K562 (cell line): Measurements from ENCODE around the gene CD69. TPM values are rescaled to one million over a fixed set of nuclear protein-coding genes. Genes with fewer than 3 reads are reported as not detected.
A peak's percentile ranks its signal among the peaks of the same experiment; 100 is the strongest.

Experiments
- ATAC-seq: fragments of 200-7000 bp; cut with Tn5 transposase; 3 replicates; pipeline ENCODE4 v1.9.1; 2020; ENCODE audit warnings: moderate library complexity
- BruUV-seq: library from RNA; stranded (reverse); fragments of 400-500 nt; replicated peaks from 2 replicates; lab custom pipeline; 2021; lab: Mats Ljungman, UMichigan
- CTCF ChIA-PET: fragments of 300-600 bp; formaldehyde crosslinking; extraction: SDS; loops from one replicate; lab custom pipeline; 2021; ENCODE audit warnings: low intra/inter-chr PET ratio; lab: Yijun Ruan, JAX
- POLR2A ChIA-PET: fragments of 300-600, 350-650 bp; sonication (Branson Sonifier 250); formaldehyde crosslinking; extraction: SDS; loops from one replicate; lab custom pipeline; 2021; ENCODE audit warnings: antibody characterized with exemption, inconsistent platforms; lab: Yijun Ruan, JAX
- DNase-seq, 4 experiments: peaks; one replicate each; pipeline versions ENCODE4 v3.0.0 to v3.0.0-alpha.2; 2011 to 2018; ENCODE audit warnings: low spot score in 3 of 4, mixed read lengths in 3 of 4; ENCODE audit errors: extremely low read depth in 1 of 4
- FAIRE-seq: peaks from 2 replicates; lab custom pipeline; 2011; peaks lifted over from hg19 to GRCh38; lab: Jason Lieb, UNC
- H2AFZ ChIP-seq: 2 replicates; pipeline ENCODE4 v1.6.0; 2011; ENCODE audit warnings: low read depth, low read length, control low read depth, inconsistent platforms
- H3K27ac ChIP-seq: fragments of 200-600 bp; 3 replicates; pipeline ENCODE4 v1.8.0; 2011; ENCODE audit warnings: low read depth, mild to moderate bottlenecking, control low read depth, inconsistent platforms, low read length, moderate library complexity, mixed read lengths; ENCODE audit errors: extremely low read depth
- H3K27me3 ChIP-seq, 2 experiments: fragments of 300-600 bp in 1 of 2; 2 replicates in 1 of 2; 3 replicates in 1 of 2; pipeline versions ENCODE4 v1.6.0 to v1.8.0; 2011; ENCODE audit warnings: inconsistent platforms in 2 of 2, low read length in 2 of 2, mild to moderate bottlenecking in 1 of 2, mixed read lengths in 1 of 2, moderate library complexity in 1 of 2; ENCODE audit not compliant: control insufficient read depth in 2 of 2, insufficient read depth in 2 of 2
- H3K36me3 ChIP-seq: fragments of 300-600 bp; 3 replicates; pipeline ENCODE4 v1.8.0; 2011; ENCODE audit warnings: mild to moderate bottlenecking, low read length, inconsistent platforms; ENCODE audit not compliant: control insufficient read depth, insufficient read depth
- H3K4me1 ChIP-seq, 2 experiments: fragments of 200-600 bp in 1 of 2; replicated peaks in 1 of 2; 2 replicates in 1 of 2; 3 replicates in 1 of 2; pipeline versions ENCODE4 v1.5.1 to v1.8.0; 2011; ENCODE audit warnings: inconsistent platforms in 2 of 2, low read length in 2 of 2, mild to moderate bottlenecking in 1 of 2, mixed read lengths in 1 of 2, moderate library complexity in 1 of 2; ENCODE audit not compliant: control insufficient read depth in 2 of 2, insufficient read depth in 2 of 2
- H3K4me2 ChIP-seq: 2 replicates; pipeline ENCODE4 v1.6.1; 2011; ENCODE audit warnings: low read length, control low read depth, inconsistent platforms, mixed read lengths; ENCODE audit not compliant: insufficient read depth
- H3K4me3 ChIP-seq: fragments of 200-600 bp; sonication (generic), shearing (Covaris generic); 2 replicates; pipeline ENCODE4 v1.5.1; 2016; ENCODE audit warnings: control low read depth, inconsistent platforms
- H3K79me2 ChIP-seq: fragments of 200-600 bp; 3 replicates; pipeline ENCODE4 v1.8.0; 2011; ENCODE audit warnings: low read length, inconsistent platforms; ENCODE audit not compliant: control insufficient read depth, insufficient read depth
- H3K9ac ChIP-seq, 2 experiments: 2 replicates each; pipeline versions ENCODE4 v1.6.0 to v1.6.1; 2011; ENCODE audit warnings: low read depth in 2 of 2, low read length in 2 of 2, control low read depth in 1 of 2, inconsistent platforms in 1 of 2, mild to moderate bottlenecking in 1 of 2, mixed read lengths in 1 of 2; ENCODE audit not compliant: insufficient read depth in 1 of 2
- H3K9me1 ChIP-seq: one replicate; pipeline ENCODE4 v1.6.0; 2011; ENCODE audit warnings: inconsistent platforms, mild to moderate bottlenecking, low read length, moderate library complexity; ENCODE audit not compliant: control insufficient read depth, insufficient read depth
- H3K9me3 ChIP-seq: replicated peaks from 2 replicates; pipeline ENCODE4 v1.5.1; 2011; ENCODE audit warnings: low read depth, low read length, inconsistent platforms; ENCODE audit not compliant: control insufficient read depth, insufficient read depth
- H4K20me1 ChIP-seq: replicated peaks from 2 replicates; pipeline ENCODE4 v1.6.1; 2011; ENCODE audit warnings: low read length, inconsistent platforms, mixed read lengths; ENCODE audit not compliant: control insufficient read depth, insufficient read depth
- ARID2 ChIP-seq: fragments of 450-650 bp; IDR thresholded peaks from 2 replicates; pipeline ENCODE4 v1.6.1; 2017; ENCODE audit warnings: antibody characterized with exemption, mild to moderate bottlenecking
- E2F3 ChIP-seq: fragments of 250-450 bp; sonication (Bioruptor Pico); IDR thresholded peaks from 2 replicates; pipeline ENCODE4 v1.4.0; 2020; ENCODE audit warnings: mild to moderate bottlenecking
- L3MBTL2 ChIP-seq: fragments of 450-650 bp; IDR thresholded peaks from 2 replicates; pipeline ENCODE4 v1.6.1; 2016; ENCODE audit warnings: mild to moderate bottlenecking, moderate library complexity
- MEIS2 ChIP-seq: fragments of 450-650 bp; IDR thresholded peaks from 2 replicates; pipeline ENCODE4 v1.6.1; 2014; ENCODE audit warnings: mild to moderate bottlenecking; ENCODE audit not compliant: partially characterized antibody
- TFAM ChIP-seq: fragments of 250-450 bp; sonication (Bioruptor Pico); conservative IDR thresholded peaks from 2 replicates; pipeline ENCODE4 v1.5.0; 2021; ENCODE audit warnings: mild to moderate bottlenecking, moderate library complexity
- ZNF609 ChIP-seq: sonication (generic); formaldehyde crosslinking; IDR thresholded peaks from 2 replicates; pipeline ENCODE4 v1.8.1; 2023; ENCODE audit warnings: missing genetic modification reagents, mild to moderate bottlenecking, borderline replicate concordance
- ZNF717 ChIP-seq: fragments of 250-450 bp; sonication (Bioruptor Pico); IDR thresholded peaks from 2 replicates; pipeline ENCODE4 v1.5.0; 2021
- WGBS: fragments of 100-300 bp; shearing (Covaris generic); methylation state at CpG from one replicate; pipeline ENCODE4 v1.1.6; 2016; ENCODE audit warnings: low coverage, mixed read lengths; ENCODE audit not compliant: insufficient coverage; ENCODE audit errors: missing lambda C conversion rate; 5-methylcytosine and 5-hydroxymethylcytosine counted together
- in situ Hi-C: fragments of 300-500 bp; cut with MboI; formaldehyde crosslinking; loops from 4 replicates; pipeline ENCODE4 v1.15.0; 2018; ENCODE audit warnings: inconsistent platforms, mixed read lengths
- intact Hi-C: fragments of 100-400 bp; cut with micrococcal nuclease; formaldehyde crosslinking; loops from 2 replicates; pipeline ENCODE4 v1.14.2; 2022
- polyA plus RNA-seq, 8 experiments: library from polyadenylated mRNA; depleted of rRNA in 4 of 8; stranded (reverse) in 5 of 8; unstranded in 3 of 8; fragments of >200 nt; fragmentation: Nextera tagmentation in 2 of 8; fragmentation: Illumina TruSeq in 1 of 8; extraction: Ambion mirVana in 2 of 8; extraction: Trizol in 1 of 8; gene quantifications; 2 replicates each; pipeline versions ENCODE4 v1.2.1 to v1.2.3, GENCODE V29; 2011 to 2014; ENCODE audit warnings: inconsistent platforms in 1 of 8, missing spikeins in 1 of 8
- total RNA-seq, 7 experiments: library from RNA; depleted of rRNA in 6 of 7; stranded (reverse); fragments of >200 nt in 6 of 7; fragmentation: Illumina TruSeq in 2 of 7; extraction: Trizol in 2 of 7; gene quantifications; 2 replicates each; pipeline versions ENCODE4 v1.2.1 to v1.2.3, GENCODE V29; 2011 to 2021; ENCODE audit warnings: low replicate concordance in 1 of 7
- TF ChIP-seq, protein P1 (sequence below): sonication (generic); formaldehyde crosslinking; IDR thresholded peaks from 2 replicates; pipeline ENCODE4 v1.8.0; 2022; ENCODE audit warnings: mild to moderate bottlenecking, missing genetic modification reagents
- TF ChIP-seq, protein P2 (sequence below), 2 experiments: fragments of 450-650 bp in 1 of 2; IDR thresholded peaks; 2 replicates each; pipeline ENCODE4 v1.6.1; 2011 to 2017; ENCODE audit warnings: low read depth in 2 of 2, antibody characterized with exemption in 1 of 2, borderline replicate concordance in 1 of 2, low read length in 1 of 2, mild to moderate bottlenecking in 1 of 2, mixed read lengths in 1 of 2; ENCODE audit not compliant: control insufficient read depth in 1 of 2
- TF ChIP-seq, protein P3 (sequence below): fragments of 450-650 bp; IDR thresholded peaks from 2 replicates; pipeline ENCODE4 v1.6.1; 2017; ENCODE audit warnings: mild to moderate bottlenecking, moderate library complexity

CD69 gene
- total and polyA plus RNA-seq, 9 of the 15 experiments (the other 6 are each of a cell fraction or from before 2014, with no cell fraction given) = 11.7 to 243 (median 54.4) TPM

- FAIRE-seq (peak; percentile 32), ATAC-seq (peak; percentile 55), DNase-seq (no peak)
- no peaks in the 10 kb centered on the region; the same call in 2 of the 3 replicates for H3K79me2 ChIP-seq
- peak overlapping the region; percentile 69 for H3K27ac ChIP-seq
- H2AFZ ChIP-seq = peak overlapping the region; percentile 96
- H4K20me1 ChIP-seq = no peaks in the 10 kb centered on the region
- WGBS = 29% methylated on average over 2 of the region's 5 CpGs
- H3K9me1 ChIP-seq = peaks cover 2% of the 10 kb centered on the region
- BruUV-seq = no TSS peak
- peaks cover 9 to 12% of the 10 kb centered on the region in 2 experiments for H3K4me1 ChIP-seq
- no peaks in the 10 kb centered on the region; the same call in 1 of the 2 replicates for H3K9me3 ChIP-seq
- H3K4me3 ChIP-seq = no peak overlapping the region
- ChIA-PET POLR2A (no interaction called here), CTCF (interaction anchor here (1.1 kb wide), 1 partner anchor 9 kb away, joined by 3 read pairs; no protein-coding TSS in a partner anchor)
- no peaks in the 10 kb centered on the region for H3K36me3 ChIP-seq
- H3K4me2 ChIP-seq = peak overlapping the region; percentile 73
- H3K27me3 ChIP-seq = no peaks in the 10 kb centered on the region
- in situ Hi-C loops = loop anchor here (5.0 to 10.0 kb wide), 2 partner anchors 182 to 265 kb away; no protein-coding TSS in a partner anchor
- H3K9ac ChIP-seq = peak overlapping the region; percentile 51 to 84; a peak in 3 of 4 replicates
- intact Hi-C loops = loop anchor here (5.0 to 10.0 kb wide), 2 partner anchors 95 to 262 kb away; no protein-coding TSS in a partner anchor
- TF ChIP-seq ZNF609 = no peak
- TF ChIP-seq, protein P1, sequence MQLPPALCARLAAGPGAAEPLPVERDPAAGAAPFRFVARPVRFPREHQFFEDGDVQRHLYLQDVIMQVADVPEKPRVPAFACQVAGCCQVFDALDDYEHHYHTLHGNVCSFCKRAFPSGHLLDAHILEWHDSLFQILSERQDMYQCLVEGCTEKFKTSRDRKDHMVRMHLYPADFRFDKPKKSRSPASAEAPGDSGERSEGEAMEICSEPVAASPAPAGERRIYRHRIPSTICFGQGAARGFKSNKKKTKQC (CRISPR knock-in tag) = no peak
- TF ChIP-seq TFAM (CRISPR knock-in tag) = no peak
- no peak for TF ChIP-seq MEIS2
- no peak for TF ChIP-seq E2F3
- TF ChIP-seq ZNF717 (CRISPR knock-in tag) = no peak
- TF ChIP-seq ARID2 = no peak
- TF ChIP-seq L3MBTL2 = peak; percentile 44
- TF ChIP-seq, protein P2, sequence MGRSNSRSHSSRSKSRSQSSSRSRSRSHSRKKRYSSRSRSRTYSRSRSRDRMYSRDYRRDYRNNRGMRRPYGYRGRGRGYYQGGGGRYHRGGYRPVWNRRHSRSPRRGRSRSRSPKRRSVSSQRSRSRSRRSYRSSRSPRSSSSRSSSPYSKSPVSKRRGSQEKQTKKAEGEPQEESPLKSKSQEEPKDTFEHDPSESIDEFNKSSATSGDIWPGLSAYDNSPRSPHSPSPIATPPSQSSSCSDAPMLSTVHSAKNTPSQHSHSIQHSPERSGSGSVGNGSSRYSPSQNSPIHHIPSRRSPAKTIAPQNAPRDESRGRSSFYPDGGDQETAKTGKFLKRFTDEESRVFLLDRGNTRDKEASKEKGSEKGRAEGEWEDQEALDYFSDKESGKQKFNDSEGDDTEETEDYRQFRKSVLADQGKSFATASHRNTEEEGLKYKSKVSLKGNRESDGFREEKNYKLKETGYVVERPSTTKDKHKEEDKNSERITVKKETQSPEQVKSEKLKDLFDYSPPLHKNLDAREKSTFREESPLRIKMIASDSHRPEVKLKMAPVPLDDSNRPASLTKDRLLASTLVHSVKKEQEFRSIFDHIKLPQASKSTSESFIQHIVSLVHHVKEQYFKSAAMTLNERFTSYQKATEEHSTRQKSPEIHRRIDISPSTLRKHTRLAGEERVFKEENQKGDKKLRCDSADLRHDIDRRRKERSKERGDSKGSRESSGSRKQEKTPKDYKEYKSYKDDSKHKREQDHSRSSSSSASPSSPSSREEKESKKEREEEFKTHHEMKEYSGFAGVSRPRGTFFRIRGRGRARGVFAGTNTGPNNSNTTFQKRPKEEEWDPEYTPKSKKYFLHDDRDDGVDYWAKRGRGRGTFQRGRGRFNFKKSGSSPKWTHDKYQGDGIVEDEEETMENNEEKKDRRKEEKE (IDR thresholded peaks at IDR 0.05; ENCODE audit: borderline replicate concordance in 1 of 2, control insufficient read depth in 1 of 2, low read depth in 2 of 2, low read length in 1 of 2) = no peak
- TF ChIP-seq, protein P3, sequence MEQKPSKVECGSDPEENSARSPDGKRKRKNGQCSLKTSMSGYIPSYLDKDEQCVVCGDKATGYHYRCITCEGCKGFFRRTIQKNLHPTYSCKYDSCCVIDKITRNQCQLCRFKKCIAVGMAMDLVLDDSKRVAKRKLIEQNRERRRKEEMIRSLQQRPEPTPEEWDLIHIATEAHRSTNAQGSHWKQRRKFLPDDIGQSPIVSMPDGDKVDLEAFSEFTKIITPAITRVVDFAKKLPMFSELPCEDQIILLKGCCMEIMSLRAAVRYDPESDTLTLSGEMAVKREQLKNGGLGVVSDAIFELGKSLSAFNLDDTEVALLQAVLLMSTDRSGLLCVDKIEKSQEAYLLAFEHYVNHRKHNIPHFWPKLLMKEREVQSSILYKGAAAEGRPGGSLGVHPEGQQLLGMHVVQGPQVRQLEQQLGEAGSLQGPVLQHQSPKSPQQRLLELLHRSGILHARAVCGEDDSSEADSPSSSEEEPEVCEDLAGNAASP = no peak
Observed at GRCh38 chr12:9742661-9743060, 18.0 kb downstream of the CD69 start.
